Peyer's patch (tissue), 4 donors: ENCODE measurements around the gene FOXG1. TPM values are rescaled to one million over a fixed set of nuclear protein-coding genes. Genes with fewer than 3 reads are reported as not detected.
A peak's percentile ranks its signal among the peaks of the same experiment; 100 is the strongest.

Experiments
- DNase-seq, 3 donors: peaks; one replicate each; pipeline ENCODE4 v3.0.0-alpha.2; 2017 to 2019
- H3K27ac ChIP-seq, 4 donors: fragments of 200-600 bp; sonication (generic); one replicate each; pipeline ENCODE4 v1.5.1; 2016 to 2019
- H3K27me3 ChIP-seq, 2 donors: fragments of 200-600 bp; sonication (generic); one replicate each; pipeline ENCODE4 v1.5.1; 2019
- H3K36me3 ChIP-seq, 3 donors: fragments of 200-600 bp; sonication (generic); one replicate each; pipeline ENCODE4 v1.5.1; 2016 to 2019
- H3K4me1 ChIP-seq, 4 donors: fragments of 200-600 bp; sonication (generic); one replicate each; pipeline ENCODE4 v1.5.1; 2016 to 2019
- H3K4me3 ChIP-seq, 4 donors: fragments of 200-600 bp; sonication (generic); 1 replicate in 3 of 4; 2 replicates in 1 of 4; pipeline ENCODE4 v1.5.1; 2016 to 2019; ENCODE audit warnings: mild to moderate bottlenecking in 1 of 4
- H3K9me3 ChIP-seq, 4 donors: fragments of 200-600 bp; sonication (generic); one replicate each; pipeline ENCODE4 v1.5.1; 2016 to 2019; ENCODE audit warnings: mild to moderate bottlenecking in 1 of 4
- POLR2A ChIP-seq, 2 donors: fragments of 450-650 bp; IDR thresholded peaks; one replicate each; pipeline ENCODE4 v1.5.1; 2017; ENCODE audit warnings: antibody characterized with exemption in 2 of 2, mild to moderate bottlenecking in 2 of 2, moderate library complexity in 2 of 2
- total RNA-seq, 4 donors: library from RNA; depleted of rRNA; stranded (reverse); fragments of >200 nt; gene quantifications; one replicate each; pipeline ENCODE4 v1.1.0, GENCODE V29; 2016
- TF ChIP-seq, protein P1 (sequence below), 6 experiments: fragments of 450-650 bp in 4 of 6; fragments of 200-600 bp in 2 of 6; sonication (generic) in 1 of 6; IDR thresholded peaks; one replicate each; pipeline ENCODE4 v1.5.1; 2017 to 2019; ENCODE audit warnings: antibody characterized with exemption in 6 of 6, mild to moderate bottlenecking in 3 of 6, moderate library complexity in 1 of 6

The FOXG1 gene
- total RNA-seq, 4 donors from 2014 or later = not detected

DNA sequence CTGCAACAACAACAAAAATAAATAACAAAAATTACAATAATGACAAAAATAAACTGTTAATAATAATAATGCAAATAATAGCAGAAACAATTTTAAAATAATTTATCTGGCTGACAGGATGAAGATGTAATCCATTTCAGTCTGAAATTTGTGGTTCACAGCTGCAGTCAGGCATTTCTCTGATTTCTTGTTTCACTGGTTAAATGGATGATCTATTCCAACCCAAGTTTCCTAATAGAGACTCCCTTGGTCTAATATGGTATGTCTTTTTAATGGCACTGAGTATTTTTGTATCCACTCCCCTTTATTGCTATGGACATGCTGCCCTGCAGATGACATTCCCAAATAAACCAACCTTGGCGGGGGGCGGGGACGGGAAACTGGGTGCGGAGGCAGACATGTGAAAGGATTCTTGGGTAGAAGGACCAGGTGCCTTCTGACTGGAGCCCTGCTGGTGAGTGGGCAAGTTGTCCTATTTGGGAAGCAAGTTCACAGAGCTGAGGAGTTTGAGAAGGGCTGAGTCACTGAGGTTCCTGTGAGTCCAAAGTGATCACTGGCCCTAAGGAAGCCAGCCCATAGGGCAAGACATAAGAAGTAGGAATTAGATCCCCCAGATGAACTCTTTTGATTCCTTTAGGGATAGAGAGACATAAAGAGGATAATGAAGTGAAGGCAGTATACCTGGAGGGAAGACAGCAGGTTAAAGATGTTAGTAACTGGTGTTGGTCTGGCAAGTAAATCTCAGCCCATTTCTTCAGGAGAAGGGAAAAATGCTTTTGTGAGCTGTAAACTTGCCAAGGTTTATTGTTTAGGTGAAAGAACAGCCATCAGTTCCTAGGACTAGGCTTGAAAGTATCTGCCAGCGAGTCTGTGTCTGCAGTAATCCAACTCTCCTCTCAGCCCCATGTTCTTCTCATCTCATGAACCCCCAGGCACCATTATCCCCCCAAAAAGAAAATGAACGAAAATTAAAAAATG lies 14.5 kb downstream of the FOXG1 start:
- Histone ChIP-seq H3K27me3 (no peaks in the 10 kb centered on the region), H3K27ac (no peak overlapping the region), H3K4me3 (no peak overlapping the region), H3K9me3 (no peaks in the 10 kb centered on the region), H3K36me3 (no peaks in the 10 kb centered on the region), H3K4me1 (no peaks in the 10 kb centered on the region)
- DNase-seq = no peak
- TF ChIP-seq, protein P1, sequence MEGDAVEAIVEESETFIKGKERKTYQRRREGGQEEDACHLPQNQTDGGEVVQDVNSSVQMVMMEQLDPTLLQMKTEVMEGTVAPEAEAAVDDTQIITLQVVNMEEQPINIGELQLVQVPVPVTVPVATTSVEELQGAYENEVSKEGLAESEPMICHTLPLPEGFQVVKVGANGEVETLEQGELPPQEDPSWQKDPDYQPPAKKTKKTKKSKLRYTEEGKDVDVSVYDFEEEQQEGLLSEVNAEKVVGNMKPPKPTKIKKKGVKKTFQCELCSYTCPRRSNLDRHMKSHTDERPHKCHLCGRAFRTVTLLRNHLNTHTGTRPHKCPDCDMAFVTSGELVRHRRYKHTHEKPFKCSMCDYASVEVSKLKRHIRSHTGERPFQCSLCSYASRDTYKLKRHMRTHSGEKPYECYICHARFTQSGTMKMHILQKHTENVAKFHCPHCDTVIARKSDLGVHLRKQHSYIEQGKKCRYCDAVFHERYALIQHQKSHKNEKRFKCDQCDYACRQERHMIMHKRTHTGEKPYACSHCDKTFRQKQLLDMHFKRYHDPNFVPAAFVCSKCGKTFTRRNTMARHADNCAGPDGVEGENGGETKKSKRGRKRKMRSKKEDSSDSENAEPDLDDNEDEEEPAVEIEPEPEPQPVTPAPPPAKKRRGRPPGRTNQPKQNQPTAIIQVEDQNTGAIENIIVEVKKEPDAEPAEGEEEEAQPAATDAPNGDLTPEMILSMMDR (IDR thresholded peaks at IDR 0.05) = no peak
- TF ChIP-seq POLR2A (IDR thresholded peaks at IDR 0.05) = no peak

DNA sequence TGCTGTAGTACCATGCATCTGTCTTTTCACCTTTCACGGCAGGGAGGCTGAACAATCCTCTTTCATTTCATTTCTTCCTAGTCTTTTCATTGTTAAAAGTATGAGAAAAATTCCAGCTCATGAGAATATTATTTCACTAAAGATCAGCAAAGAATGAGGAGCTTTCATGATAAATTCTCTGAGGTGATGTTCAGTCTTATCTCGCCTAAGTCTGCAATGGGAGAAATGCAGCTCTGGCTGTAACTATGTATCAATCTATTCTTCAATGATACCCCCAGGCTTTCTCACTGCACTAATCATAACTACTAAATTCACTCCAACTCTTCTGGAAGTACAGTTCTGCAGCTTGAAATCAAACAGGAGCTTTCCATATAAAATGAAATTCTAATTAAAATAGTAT lies 15.7 kb downstream of the FOXG1 start:
- TF ChIP-seq POLR2A (IDR thresholded peaks at IDR 0.05) = no peak
- TF ChIP-seq, protein P1 (IDR thresholded peaks at IDR 0.05) = no peak
- Histone ChIP-seq H3K27me3 (no peaks in the 10 kb centered on the region), H3K4me1 (no peaks in the 10 kb centered on the region), H3K9me3 (no peaks in the 10 kb centered on the region), H3K36me3 (no peaks in the 10 kb centered on the region), H3K4me3 (no peak overlapping the region), H3K27ac (no peak overlapping the region)
- no peak for DNase-seq

DNA sequence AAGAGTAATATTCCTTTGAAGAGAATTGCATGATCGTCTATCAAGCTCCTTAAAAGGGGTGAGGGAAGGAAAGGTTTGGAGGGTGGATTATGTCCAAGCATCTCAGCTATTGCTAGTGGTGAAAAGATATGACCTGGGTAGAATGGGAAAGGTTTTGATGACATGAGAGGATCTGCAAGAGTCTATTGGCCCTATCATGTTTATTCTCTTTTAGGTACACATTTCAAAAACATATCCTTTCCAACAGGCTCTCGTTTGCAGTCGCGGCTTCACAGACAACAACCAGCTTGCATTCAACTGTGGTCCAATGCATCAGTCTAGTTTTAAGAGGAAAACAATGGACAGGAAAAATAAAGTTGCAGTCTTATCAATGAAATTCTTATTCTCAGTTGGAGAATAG lies 17.1 kb downstream of the FOXG1 start:
- TF ChIP-seq POLR2A (IDR thresholded peaks at IDR 0.05) = no peak
- TF ChIP-seq, protein P1 (IDR thresholded peaks at IDR 0.05) = no peak
- no peak overlapping the region for H3K4me3 ChIP-seq
- no peaks in the 10 kb centered on the region for H3K36me3 ChIP-seq
- H3K9me3 ChIP-seq = no peaks in the 10 kb centered on the region
- H3K4me1 ChIP-seq = no peaks in the 10 kb centered on the region
- no peaks in the 10 kb centered on the region for H3K27me3 ChIP-seq
- no peak overlapping the region for H3K27ac ChIP-seq
- no peak for DNase-seq

DNA sequence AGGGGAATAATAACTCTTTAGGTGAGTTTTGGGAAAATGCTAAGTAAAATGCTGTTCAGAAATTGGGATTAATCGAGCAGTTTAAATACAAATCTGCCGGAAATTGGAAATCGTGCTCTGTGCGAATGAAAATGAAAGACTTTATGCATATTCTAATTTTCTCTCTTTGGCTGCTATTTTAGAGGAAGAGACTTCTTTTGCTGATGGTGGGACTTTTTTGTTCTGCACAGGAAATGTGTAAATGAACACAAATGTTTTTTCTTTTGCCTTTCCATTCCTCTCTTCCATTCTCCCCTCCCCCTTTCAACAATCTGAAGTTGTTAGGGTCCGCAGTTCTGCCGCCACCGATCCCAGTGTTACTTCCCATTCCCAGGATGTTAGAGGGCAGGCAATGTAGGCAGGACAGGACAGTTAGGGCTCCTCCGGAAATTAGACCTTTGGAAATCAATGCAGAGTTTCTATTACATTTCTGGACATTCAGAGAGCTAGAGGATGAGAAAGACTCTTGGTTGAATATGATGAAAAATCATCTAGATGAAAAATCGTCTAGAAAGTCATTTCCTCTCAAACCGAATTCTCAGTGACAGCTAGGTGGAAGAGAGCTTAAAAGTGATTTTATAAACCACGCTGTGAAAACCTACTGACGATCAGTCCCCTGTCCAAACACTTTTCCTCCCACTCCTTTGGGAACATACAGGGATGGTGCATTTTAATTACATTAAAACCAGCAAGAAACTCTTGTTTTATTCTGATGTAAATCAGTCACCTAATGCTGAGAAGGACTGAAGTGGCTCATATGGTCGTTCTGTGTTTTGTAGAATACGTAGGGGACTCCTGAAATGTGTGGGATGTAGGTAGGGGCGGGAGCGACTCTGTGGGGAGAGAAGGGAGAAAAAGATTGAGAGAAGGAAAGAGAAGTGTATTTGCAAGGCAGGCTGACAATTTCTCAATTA lies 17.8 kb downstream of the FOXG1 start:
- Histone ChIP-seq H3K4me3 (no peak overlapping the region), H3K27ac (no peak overlapping the region), H3K4me1 (no peaks in the 10 kb centered on the region), H3K27me3 (no peaks in the 10 kb centered on the region), H3K36me3 (no peaks in the 10 kb centered on the region), H3K9me3 (no peaks in the 10 kb centered on the region)
- DNase-seq = no peak
- TF ChIP-seq, protein P1 (IDR thresholded peaks at IDR 0.05) = no peak
- no peak for TF ChIP-seq POLR2A (IDR thresholded peaks at IDR 0.05)

DNA sequence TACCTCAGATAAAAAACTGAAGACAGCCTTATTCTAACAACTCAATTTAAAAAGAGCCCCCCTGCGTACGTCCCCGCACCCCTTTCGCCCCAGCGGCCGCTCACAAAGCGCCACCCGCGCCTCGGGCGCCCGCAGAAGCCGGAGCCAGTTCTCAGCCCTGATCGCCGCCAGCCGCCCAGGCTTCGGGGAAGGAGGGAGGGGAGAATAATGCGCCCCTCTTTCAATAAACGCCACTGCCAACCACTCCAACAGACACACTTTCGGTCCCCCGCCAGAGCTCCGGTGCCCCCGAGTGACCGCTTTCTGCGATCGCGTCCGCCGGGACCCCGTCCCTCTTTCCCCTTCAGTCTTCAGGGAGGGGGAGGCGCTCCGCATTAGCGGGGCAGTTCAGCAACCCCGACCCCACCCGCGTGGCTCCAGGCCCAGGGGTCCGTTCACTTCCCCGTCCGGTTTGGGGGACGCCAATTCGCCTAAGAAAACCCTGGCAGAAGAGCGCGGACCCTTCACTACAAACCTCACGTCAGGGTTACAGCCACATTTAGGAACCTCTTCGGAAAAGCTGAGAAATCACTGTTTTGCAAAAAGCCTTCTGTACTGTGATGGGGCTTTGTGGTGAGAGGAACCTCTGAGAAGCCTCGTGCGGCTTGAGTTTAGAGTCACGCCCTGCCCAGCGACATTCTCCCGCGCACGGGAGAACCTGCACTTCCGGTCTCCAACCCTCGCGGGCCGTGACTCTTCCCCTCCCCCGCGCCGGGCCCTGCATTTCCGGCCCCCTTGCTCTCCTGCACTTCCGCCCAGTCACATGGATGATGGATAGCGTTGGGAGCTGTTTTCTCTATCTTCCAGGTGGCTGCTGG lies 18.7 kb downstream of the FOXG1 start:
- Histone ChIP-seq H3K4me1 (no peaks in the 10 kb centered on the region), H3K27me3 (no peaks in the 10 kb centered on the region), H3K9me3 (no peaks in the 10 kb centered on the region), H3K4me3 (peak overlapping the region in 1 of 4 donors; percentile 11), H3K36me3 (no peaks in the 10 kb centered on the region), H3K27ac (no peak overlapping the region)
- no peak for TF ChIP-seq POLR2A (IDR thresholded peaks at IDR 0.05)
- TF ChIP-seq, protein P1 (IDR thresholded peaks at IDR 0.05) = no peak
- DNase-seq = no peak
